SK-N-SH treated with all-trans-retinoic acid at 6 μM for 48 hours (cell line): Measurements from ENCODE around the gene DIAPH3.

Experiments
- ESRRG ChIP-seq: fragments of 250-450 bp; sonication (Bioruptor Pico); IDR thresholded peaks from 2 replicates; pipeline ENCODE4 v1.6.1; 2021; ENCODE audit warnings: mild to moderate bottlenecking
- GLIS3 ChIP-seq: fragments of 250-450 bp; sonication (Bioruptor Pico); IDR thresholded peaks from 2 replicates; pipeline ENCODE4 v1.5.0; 2020; ENCODE audit warnings: mild to moderate bottlenecking, moderate library complexity
- ZFP3 ChIP-seq: fragments of 250-450 bp; sonication (Bioruptor Pico); IDR thresholded peaks from 2 replicates; pipeline ENCODE4 v1.5.0; 2020; ENCODE audit warnings: mild to moderate bottlenecking, moderate library complexity
- TF ChIP-seq, protein P1 (sequence below): fragments of 250-450 bp; sonication (Bioruptor Pico); IDR thresholded peaks from 2 replicates; pipeline ENCODE4 v1.8.0; 2020; ENCODE audit warnings: mild to moderate bottlenecking, moderate library complexity, borderline replicate concordance
- TF ChIP-seq, protein P2 (sequence below): fragments of 250-450 bp; sonication (Bioruptor Pico); IDR thresholded peaks from 2 replicates; pipeline ENCODE4 v1.8.0; 2021; ENCODE audit warnings: low read depth, mild to moderate bottlenecking, moderate library complexity, borderline replicate concordance

DNA sequence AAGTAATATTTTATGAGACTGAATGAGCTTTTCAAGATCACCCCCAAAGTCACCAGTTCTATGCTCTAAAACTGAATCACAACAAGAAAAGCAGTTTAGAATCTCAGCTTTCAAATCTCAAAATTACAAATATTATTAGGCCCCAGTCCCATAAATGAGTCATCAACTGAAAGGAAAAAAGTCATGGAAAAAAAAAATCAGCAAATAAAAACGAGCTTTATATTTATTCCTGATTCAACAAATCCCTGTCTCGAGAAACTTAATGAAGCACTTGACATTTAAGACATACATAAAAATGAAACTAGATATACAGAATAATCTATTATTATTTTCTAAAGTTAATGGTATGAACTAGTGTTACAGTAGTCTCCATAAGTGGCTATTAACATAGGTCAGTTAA lies 203.0 kb downstream of the DIAPH3 start:
- TF ChIP-seq GLIS3 (CRISPR knock-in tag) (no peak), ESRRG (CRISPR knock-in tag) (no peak), ZFP3 (no peak)
- TF ChIP-seq, protein P1, sequence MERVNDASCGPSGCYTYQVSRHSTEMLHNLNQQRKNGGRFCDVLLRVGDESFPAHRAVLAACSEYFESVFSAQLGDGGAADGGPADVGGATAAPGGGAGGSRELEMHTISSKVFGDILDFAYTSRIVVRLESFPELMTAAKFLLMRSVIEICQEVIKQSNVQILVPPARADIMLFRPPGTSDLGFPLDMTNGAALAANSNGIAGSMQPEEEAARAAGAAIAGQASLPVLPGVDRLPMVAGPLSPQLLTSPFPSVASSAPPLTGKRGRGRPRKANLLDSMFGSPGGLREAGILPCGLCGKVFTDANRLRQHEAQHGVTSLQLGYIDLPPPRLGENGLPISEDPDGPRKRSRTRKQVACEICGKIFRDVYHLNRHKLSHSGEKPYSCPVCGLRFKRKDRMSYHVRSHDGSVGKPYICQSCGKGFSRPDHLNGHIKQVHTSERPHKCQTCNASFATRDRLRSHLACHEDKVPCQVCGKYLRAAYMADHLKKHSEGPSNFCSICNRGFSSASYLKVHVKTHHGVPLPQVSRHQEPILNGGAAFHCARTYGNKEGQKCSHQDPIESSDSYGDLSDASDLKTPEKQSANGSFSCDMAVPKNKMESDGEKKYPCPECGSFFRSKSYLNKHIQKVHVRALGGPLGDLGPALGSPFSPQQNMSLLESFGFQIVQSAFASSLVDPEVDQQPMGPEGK (CRISPR knock-in tag) = no peak
- TF ChIP-seq, protein P2, sequence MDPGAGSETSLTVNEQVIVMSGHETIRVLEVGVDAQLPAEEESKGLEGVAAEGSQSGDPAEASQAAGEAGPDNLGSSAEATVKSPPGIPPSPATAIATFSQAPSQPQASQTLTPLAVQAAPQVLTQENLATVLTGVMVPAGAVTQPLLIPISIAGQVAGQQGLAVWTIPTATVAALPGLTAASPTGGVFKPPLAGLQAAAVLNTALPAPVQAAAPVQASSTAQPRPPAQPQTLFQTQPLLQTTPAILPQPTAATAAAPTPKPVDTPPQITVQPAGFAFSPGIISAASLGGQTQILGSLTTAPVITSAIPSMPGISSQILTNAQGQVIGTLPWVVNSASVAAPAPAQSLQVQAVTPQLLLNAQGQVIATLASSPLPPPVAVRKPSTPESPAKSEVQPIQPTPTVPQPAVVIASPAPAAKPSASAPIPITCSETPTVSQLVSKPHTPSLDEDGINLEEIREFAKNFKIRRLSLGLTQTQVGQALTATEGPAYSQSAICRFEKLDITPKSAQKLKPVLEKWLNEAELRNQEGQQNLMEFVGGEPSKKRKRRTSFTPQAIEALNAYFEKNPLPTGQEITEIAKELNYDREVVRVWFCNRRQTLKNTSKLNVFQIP (CRISPR knock-in tag) = no peak
